Measurements from ENCODE around the gene RB1.
A peak's percentile ranks its signal among the peaks of the same experiment; 100 is the strongest.

Gene RB1

DNA sequence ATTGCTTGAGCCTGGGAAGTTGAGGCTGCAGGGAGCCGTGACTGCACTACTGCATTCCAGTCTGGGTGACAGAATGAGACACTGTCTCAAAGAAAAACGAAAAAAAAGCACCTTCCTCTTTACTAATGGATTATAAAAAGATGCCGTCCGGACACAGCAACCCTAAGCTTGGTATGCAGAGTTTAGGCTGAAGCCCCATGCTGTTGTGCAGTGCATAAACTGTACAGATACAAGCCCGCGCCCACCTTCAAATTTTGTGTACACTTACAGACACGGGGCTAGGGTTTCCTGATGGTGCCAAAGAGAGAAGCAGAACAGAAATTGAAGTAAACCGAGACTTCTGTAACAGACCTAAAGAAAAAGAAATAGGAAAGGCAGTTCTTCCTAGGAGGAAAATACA lies 100.4 kb downstream of the RB1 start:
- CTCF ChIA-PET: no interaction called here
- DNase-seq (ENCODE audit: low spot score): no peak
- TF ChIP-seq, protein P1, sequence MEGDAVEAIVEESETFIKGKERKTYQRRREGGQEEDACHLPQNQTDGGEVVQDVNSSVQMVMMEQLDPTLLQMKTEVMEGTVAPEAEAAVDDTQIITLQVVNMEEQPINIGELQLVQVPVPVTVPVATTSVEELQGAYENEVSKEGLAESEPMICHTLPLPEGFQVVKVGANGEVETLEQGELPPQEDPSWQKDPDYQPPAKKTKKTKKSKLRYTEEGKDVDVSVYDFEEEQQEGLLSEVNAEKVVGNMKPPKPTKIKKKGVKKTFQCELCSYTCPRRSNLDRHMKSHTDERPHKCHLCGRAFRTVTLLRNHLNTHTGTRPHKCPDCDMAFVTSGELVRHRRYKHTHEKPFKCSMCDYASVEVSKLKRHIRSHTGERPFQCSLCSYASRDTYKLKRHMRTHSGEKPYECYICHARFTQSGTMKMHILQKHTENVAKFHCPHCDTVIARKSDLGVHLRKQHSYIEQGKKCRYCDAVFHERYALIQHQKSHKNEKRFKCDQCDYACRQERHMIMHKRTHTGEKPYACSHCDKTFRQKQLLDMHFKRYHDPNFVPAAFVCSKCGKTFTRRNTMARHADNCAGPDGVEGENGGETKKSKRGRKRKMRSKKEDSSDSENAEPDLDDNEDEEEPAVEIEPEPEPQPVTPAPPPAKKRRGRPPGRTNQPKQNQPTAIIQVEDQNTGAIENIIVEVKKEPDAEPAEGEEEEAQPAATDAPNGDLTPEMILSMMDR (conservative IDR thresholded peaks at IDR 0.05; ENCODE audit: low read depth): no peak
- H3K27ac ChIP-seq: peak overlapping the region; percentile 58
- POLR2A ChIA-PET (ENCODE audit: low non-redundant PET): no interaction called here

GRCh38 chr13:48404952-48405351 lies 101.4 kb downstream of the RB1 start:
- DNase-seq (ENCODE audit: low spot score): no peak
- POLR2A ChIA-PET (ENCODE audit: low non-redundant PET): no interaction called here
- TF ChIP-seq, protein P1 (conservative IDR thresholded peaks at IDR 0.05; ENCODE audit: low read depth): no peak
- CTCF ChIA-PET: no interaction called here
- H3K27ac ChIP-seq: no peak overlapping the region

- ChIA-PET CTCF (interaction anchor here (0.5 kb wide), 1 partner anchor 175 kb away, joined by 6 read pairs; no protein-coding TSS in a partner anchor), POLR2A (ENCODE audit: low non-redundant PET) (no interaction called here)
- TF ChIP-seq, protein P1 (conservative IDR thresholded peaks at IDR 0.05; ENCODE audit: low read depth): no peak
- H3K27ac ChIP-seq: no peak overlapping the region
- no peak for DNase-seq (ENCODE audit: low spot score)
Observed at GRCh38 chr13:48405875-48406274, 102.3 kb downstream of the RB1 start.

DNA sequence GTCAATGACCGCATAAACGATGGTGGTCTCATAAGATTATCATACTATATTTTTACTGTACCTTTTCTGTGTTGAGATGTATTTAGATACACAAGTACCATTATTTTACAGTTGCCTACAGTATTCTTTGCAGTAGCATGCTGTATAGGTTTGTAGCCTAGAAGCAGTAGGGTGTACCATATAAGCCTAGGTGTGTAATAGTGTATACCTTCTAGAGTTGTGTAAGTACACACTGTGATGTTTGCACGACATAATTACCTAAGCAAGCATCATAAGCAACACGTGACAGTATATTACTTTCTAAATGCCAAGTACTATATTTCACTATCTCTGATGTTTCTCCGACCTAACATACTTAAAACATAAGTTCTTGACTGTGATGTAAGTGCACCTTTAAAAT lies 106.6 kb downstream of the RB1 start:
- POLR2A ChIA-PET (ENCODE audit: low non-redundant PET): no interaction called here

DNA sequence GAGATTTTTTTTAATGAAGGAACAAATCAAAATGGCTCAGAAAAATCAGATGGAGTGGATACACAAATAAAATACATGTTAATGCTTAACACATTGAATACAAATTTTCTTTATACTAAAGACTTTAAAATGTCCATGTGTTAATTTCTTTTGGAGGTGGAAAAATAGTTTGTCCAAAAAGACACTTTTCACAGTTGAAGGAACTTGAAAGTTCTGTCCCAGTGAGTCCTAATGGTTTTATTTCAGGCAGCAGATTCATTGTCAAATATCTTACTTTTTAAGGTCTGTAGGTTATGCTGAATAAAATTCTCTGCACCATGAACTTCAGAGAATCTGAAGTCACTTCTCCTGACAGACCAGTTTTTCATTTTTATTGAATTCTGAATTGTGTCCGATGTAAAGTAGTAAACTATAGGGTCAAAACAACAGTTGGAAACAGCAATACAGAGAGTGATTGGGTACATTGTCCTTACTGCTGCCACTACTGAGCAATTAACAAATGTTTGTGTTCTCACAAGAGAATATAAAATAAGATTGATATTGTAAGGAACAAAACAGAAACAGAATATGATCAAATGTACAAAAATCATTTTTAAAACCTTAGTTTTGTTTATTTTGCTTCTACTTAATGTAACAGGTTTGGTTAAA lies 107.7 kb downstream of the RB1 start:
- DNase-seq (ENCODE audit: low spot score): no peak
- no peak overlapping the region for H3K27ac ChIP-seq
- CTCF ChIA-PET: no interaction called here
- POLR2A ChIA-PET (ENCODE audit: low non-redundant PET): no interaction called here
- TF ChIP-seq, protein P1 (conservative IDR thresholded peaks at IDR 0.05; ENCODE audit: low read depth): no peak

More for the DNA sequence above, 106.6 kb downstream of the RB1 start:
- no peak for DNase-seq (ENCODE audit: low spot score)
- CTCF ChIA-PET: no interaction called here
- TF ChIP-seq, protein P1 (conservative IDR thresholded peaks at IDR 0.05; ENCODE audit: low read depth): no peak
- no peak overlapping the region for H3K27ac ChIP-seq

DNA sequence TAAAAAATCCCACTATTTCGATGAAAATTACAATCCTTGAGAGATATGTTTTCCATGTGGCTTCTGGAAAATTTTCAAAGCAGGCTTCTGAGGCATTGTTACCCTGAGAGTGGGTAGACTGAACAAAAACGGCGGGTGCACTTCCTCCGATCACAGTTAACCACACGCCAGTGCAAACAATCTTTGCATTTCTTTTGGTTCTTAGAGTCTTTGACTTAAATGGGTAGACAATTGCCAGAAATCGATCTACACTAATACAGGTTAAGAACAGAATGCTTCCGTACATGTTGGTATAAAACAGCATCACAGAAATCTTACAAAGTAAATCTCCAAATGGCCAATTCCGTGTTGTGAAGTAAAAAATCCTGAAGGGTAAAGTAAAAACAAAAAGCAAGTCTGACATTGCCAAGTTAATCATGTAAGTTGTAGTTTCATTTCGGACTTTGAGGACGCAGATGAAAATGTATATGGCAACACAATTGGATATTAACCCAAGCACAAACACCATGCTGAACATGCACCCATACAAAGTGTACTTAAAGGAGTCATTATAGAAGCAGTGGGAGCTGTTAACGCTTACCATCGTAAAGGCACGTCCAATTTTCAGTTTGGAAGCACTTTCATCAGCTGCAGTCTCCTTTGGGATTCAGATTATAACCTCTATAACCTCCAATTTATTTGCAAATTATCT lies 108.4 kb downstream of the RB1 start:
- POLR2A ChIA-PET (ENCODE audit: low non-redundant PET): interaction anchor here (0.6 kb wide), 1 partner anchor 1671 kb away, joined by 3 read pairs; no protein-coding TSS in a partner anchor
- no peak overlapping the region for H3K27ac ChIP-seq
- TF ChIP-seq, protein P1 (conservative IDR thresholded peaks at IDR 0.05; ENCODE audit: low read depth): no peak
- DNase-seq (ENCODE audit: low spot score): no peak
- CTCF ChIA-PET: interaction anchor here (0.5 to 0.8 kb wide), 3 partner anchors 26 to 103 kb away, joined by 3 read pairs; no protein-coding TSS in a partner anchor

Measured in RWPE1 (cell line).